A204.1 (cell line): ENCODE measurements around the gene NBAS.
A peak's percentile ranks its signal among the peaks of the same experiment; 100 is the strongest.

Source experiments
- FAIRE-seq: peaks from 2 replicates; lab custom pipeline; 2012; peaks lifted over from hg19 to GRCh38; lab: Jason Lieb, UNC

NBAS gene

DNA sequence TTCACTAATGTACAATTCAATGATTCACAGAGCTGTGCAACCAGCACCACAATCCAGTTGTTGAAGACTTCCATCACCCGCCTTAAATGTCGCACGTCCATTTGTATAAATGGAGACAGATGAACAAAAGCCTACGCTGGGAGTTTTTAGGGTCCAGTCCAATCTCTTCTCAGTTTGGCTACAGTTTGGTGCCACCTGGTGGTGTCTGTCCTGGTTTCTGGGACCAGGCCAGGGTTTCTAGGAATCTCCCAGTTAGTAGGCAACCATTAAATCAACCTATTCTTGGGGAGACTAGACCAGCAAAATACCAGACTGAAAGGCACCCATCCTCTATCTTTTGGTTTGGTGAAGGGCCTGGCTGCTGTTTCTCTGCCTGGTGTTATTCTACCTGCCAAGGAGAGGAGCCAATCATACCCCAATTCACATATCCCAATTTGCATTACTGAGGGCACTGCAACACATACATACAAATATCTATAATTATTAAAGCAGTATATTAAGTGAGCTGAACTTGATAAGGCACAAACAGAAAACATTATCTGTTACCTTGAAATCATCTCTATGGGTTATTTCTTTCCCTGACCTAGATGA lies 27.3 kb upstream of the NBAS start:
- no peak for FAIRE-seq

DNA sequence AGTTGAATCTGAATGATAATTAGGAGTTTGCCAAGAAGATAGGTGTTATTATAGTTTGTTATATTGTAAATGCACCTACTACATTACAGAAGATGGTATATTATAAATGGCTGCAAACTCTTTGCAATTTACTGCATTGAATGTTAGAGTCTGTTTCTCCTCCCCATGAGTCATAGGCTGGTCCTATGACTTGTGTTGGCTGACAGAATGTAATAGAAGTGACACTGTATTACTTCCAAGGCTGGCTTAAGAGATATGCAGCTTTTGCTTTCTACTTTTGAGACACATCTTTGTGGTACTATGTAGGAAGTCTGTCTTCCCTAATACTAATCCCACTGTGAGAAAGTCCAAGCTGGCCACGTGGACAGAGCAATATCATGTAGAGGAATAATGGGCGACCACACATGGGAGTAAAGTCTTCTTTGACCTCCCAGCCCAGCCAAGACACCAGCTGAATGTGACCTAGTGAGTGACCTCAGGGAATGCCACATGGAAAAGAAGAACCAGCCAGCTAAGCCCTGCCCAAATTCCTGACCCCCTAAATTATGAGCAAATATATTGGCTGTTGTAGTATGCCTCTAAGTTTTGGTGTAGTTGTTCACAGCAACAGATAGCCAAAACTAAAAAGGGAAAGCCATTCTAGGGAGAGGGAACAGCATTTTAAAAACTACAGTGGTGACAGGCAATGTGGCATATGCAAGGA lies 23.8 kb upstream of the NBAS start:
- FAIRE-seq = no peak

DNA sequence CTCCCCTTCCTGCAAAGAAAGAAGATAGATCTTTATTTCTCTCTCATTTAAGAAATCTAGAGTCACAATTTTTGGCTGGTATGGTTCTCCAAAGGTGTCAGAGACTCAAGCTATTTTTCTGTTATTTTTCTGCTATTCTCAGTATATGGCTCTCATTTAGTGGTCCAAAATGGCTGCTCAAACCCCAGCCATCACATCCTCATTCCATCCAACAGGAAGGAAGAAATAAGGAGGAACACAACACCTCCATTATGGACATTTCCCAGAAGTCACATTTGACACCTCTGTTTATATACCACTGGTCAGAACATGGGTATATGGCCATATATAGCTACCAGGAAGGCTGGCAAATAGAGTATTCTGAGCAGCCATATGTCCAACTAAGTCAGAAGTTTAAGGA lies 23.2 kb upstream of the NBAS start:
- no peak for FAIRE-seq

DNA sequence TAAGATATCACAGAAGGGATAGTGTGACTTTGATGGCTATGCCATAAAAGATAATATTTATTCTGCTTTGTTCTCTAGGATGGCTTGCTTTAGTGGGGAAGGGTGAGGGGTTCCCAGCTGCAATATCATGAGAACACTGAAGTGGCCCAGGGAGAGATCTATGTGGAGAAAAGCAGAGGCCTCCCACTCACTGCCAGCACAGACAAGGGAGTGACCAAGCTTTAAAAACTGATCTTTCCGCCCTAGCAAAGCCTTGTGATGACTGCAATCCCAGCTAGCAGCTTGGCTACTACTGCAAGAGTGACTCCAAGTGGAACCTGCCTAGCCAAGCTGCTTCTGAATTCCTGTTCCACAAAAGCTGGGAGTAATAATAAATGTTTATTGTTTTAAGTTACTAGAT lies 22.7 kb upstream of the NBAS start:
- no peak for FAIRE-seq

DNA sequence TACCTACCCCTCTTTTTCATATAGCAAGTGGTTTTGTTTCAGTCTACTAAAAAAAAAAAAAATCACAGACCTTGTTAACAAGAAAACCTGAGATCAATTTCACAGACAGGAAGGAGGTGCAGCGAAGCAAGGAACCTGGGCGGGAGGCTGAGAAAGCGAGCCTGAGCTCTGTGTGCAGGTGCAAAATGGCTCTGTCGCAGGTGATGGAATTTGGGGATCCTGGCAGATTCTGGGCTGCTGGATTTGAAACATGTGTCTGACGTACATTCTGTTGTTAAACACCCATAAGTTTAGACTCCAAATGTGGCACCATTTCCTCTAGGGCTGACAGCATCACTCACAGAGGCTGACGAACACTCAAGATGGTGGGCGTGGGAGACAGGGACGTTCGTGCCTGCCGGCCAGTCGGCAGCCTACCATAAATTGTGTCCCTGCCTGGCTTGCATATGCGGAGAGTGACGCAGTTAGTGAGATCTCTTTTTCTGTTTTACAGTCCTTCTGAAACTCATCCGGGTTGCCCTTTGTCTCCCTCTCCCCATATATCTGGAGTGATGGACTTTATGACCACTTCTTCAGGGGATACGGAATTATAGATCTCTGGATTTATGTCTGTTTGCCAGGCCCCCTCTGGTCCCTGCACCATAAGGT lies 21.7 kb upstream of the NBAS start:
- FAIRE-seq = no peak

DNA sequence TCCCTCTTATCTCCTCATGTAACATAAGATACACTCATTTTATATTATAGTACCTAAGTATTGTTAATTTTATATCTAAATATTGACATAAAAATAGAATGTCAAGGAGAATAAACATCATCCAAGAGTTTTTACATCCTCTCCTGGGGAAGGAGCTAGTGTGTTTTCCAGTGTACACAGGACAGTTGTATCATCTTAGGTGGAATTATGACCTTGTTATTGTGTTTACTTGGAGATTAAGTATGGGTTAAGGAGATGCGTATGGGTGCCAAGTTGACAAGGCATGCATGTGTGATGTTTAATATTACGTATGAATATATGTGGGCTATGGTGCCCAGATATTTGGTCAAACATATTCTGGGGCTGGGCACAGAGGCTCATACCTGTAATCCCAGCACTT lies 19.3 kb upstream of the NBAS start:
- FAIRE-seq = no peak

DNA sequence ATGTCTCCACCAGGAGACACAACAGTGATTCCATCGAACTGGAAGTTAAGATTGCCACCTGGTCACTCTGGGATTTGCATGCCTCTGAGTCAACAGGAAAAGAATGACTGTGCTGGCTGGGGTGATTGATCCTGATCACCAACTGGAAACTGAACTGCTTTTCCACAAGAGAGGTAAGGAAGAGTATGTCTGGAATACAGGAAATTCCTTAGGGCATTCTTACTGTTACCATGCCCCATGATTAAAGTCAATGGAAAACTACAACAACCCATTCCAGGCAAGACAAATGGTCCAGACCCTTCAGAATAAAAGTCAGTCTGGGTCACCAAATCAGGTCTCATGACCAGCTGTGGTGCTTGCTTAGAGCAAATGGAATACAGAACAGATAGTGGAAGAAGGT lies 18.5 kb upstream of the NBAS start:
- no peak for FAIRE-seq

DNA sequence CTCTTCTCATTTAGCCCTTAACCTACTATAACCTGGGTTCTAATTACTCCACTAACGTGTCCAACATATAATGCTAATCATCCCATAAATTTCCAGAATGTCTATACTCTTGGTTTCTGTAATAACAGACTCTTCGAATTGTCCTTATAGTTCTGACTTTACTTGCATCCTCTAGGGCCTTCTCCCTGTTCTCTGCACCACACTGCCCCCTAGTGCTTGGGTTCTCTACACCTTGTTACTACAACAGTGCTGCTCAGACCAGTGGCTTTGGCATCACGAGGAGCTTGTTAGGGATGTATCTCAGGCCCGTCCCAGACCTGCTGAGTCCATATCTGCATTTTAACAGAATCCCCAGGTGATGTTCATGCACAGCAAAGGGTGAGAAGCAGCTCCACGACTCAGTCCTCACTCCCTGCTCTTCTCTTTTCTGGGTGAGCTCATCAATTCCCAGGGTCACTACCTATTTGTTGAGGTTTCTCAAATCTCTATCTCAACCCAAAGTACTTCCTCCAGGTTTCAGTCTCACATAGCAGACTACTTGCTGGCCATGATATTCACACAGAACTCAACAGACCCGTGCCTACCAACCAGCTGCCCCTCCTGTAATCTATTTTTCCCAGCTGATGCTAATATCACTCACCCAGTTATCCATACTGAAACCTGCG lies 16.1 kb upstream of the NBAS start:
- FAIRE-seq = peak; percentile 65

DNA sequence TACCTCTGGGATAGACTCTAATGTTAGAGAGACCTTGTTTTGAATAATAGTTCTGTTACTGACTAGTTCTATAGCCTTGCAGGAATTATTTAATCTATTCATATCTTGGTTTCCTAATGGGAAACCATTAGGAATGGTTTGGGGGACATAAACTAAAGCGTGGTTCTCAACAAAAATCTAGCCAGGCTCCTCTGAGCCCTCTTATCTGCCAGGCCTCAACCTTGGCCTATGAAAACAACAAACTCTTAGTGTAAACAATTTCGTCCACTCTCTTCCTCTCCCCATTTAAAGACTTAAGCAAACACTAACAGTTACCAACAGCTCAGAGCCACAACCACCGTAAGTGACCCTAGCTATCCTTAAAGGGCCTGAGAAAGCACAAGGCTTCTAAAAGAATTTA lies 10.6 kb upstream of the NBAS start:
- no peak for FAIRE-seq

DNA sequence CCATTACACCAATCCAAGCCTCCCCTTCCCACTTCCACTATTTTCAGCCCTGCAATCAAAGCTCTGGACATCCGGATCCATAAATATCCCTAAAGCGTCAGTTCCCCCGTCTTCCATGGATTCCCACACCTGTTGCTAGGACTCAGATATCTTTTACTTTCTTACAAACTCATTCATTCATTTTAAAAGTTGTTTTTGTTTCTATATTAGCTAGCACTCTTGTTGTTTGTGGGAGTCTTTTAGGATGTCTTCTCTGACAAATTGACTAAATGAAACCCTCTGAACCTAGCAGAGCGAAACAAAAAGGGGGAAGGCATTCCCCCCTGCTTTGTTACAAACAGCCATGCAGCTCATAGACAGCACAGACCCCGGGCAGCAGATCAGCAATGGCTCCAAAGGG lies 9.0 kb upstream of the NBAS start:
- no peak for FAIRE-seq

DNA sequence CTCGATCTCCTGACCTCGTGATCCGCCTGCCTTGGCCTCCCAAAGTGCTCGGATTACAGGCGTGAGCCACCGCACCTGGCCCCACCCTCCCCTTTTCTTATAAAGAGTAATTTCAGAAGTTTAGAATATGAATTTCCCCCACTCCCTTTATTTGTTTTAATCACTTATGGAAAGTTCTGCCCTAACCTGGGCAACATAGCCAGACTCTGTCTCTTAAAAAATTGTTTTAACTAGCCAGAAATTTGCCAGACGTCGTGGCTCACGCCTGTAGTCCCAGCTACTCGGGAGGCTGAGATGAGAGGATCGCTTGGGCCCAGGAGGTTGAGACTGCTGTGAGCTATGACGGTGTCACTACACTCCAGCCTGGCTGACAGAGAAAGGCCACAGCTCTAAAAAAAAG lies 7.7 kb upstream of the NBAS start:
- FAIRE-seq = no peak

DNA sequence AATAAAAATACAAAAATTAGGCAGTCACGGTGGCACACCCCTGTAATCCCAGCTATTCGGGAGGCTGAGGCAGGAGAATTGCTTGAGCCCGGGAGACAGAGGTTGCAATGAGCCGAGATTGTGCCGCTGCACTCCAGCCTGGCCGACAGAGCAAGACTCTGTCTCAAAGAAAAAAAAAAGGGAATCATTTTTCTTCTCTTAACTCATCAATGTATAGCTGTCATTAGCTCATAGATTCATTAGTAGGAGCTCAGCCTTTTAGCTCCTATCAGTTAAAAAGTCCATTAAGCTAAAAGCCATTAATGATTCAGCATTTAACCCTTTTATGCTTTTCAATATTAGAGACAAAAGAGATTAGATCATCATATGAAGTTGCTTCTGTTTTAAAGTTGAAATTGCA lies 5.8 kb upstream of the NBAS start:
- no peak for FAIRE-seq

DNA sequence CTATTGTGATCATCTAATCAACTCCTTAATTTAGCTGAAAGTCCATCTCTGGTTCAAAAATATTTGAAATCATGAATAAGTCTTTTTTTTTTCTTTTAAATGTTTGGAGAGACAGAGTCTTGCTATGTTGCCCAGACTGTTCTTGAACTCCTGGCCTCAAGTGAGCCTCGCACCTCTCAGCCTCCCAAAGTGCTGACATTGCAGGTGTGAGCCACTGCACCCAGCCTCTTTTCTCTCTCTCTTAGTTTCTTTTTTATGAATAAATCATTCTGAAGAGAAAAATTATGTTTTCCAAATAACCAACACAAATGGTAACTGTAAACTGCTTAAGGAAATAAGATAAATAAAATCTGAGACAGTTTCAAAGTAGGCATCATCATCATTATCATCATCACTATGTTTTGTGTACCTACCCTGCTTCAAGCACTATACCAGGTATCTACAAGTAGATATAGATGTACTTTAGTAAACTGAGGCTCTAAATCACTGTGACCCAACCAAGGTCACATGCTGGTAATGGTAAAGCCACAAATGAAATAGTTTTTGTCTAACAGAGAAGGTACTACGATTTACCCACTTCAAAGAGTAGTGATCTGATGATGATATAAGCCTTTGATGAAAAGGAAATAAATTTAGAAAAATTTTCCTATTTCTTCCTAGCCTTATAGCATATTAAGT lies 5.0 kb upstream of the NBAS start:
- no peak for FAIRE-seq

DNA sequence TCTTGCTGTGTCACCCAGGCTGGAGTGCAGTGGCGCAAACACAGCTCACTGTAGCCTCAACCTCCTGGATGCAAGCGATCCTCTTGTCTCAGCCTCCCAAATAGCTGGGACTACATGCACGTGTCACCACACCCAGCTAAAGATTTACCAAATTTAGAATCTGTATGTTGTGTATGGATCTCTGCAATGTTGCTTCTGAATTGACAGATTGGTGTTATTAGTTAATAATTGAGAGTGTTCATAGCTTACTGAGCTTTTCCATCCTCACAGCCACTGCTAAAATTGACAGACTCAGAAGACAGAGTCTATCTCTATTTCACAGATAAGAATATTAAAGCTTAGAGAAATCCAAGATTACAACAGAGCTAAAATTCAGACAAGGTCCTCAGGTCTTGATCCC lies 4.3 kb upstream of the NBAS start:
- no peak for FAIRE-seq

DNA sequence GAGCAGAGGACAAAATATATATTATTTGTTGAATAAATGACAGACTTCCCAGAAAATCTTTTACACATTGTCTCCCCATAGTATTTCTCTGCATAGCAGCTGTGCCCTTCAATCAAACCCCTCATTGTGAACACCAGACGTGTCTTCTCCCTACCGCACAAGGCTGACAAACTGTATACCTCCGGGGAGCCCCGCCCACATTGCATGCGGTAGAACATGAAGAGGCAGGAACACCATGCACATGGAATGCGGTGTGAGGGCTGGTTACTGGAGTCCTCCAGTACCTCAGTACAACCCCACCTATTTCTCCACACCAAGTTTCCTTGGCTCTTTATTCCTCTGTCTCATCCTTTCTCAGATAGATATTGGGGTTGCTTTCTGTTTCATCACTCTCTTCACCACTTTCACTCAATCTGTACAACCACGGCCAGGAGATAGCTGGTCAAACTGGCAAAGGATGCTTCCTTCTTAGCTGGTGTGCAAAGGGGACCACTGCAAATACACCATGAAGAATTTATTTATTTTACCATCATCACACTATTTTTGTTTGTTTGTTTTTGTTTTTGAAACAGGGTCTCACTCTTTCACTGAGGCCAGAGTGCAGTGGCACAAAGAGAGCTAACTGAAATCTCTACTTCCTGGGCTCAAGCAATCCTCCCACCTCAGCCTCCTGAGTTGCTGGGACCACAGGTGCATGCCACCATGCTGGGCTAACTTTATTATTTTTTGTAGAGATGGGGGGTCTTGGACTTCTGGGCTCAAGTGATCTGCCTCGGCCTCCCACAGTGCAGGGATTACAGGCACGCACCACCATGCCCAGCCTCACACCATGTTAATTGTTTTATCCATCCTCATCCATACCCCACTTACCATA lies 2.3 kb upstream of the NBAS start:
- FAIRE-seq = no peak

DNA sequence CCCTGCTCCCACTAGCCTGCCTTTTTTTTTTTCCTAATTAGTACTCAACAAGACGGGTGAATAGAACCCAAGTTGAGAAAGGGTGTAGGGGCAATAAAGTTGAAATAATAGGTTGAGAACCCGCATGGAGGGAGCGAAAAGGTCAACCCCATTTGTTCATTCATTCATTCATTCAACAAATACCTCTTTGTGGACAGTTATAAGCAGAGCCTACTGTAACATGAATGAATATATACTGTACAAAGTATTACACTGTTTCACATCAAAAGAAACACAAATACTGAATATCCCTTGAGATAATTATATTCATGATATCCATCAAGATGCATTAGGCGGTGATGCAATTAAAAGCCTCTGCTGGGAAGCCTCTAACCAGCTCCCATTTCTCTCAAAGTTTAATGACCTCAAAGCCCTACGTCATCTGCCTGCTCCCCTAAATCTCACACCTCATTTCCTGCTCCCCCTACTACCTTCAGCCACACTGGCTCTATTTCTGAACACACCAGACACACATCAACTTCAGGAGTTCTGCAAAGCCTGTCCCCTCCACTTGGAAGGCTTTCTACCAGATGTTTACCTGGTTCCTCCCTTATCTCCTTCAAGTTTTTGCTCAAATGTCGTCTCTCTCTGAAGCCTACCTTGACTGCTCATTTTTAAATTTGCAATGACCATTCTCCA lies 1.4 kb upstream of the NBAS start:
- FAIRE-seq = no peak

DNA sequence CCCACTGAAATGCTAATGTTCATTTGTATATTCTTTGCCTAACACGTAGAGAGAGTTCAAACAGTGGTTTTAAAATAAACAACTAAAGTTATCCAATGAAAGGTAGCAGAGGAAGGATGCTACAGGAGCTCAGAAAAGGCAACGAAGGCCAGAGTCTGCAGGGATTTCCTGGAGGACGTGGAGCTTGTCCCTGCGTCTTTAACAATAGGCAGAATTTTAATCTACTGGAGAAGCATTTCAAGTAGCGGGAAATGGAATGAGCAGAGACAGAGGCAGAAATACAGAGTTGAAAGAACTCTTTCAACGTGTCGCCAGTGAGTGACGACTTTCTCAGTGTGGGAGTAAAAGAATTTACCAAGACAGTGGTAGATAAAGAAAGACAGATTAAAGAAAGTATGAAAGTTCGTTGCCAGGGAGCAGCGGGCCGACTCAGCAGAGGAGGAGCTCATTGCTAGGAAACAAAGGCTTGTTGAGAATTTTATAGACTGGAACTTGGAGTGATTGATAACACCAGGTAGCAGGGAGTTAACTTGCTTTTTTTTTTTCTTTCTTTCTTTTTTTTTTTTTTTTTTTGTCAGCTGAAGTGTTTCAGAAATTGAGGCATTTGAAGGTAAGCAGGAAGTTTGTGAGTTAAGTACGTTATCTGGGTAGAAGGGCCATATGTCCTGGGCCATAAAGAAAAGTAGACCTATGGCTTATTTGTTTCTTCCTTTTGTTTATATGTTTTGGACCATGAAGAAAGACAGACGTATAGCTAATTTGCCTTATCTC lies 625 bp upstream of the NBAS start:
- FAIRE-seq = no peak

DNA sequence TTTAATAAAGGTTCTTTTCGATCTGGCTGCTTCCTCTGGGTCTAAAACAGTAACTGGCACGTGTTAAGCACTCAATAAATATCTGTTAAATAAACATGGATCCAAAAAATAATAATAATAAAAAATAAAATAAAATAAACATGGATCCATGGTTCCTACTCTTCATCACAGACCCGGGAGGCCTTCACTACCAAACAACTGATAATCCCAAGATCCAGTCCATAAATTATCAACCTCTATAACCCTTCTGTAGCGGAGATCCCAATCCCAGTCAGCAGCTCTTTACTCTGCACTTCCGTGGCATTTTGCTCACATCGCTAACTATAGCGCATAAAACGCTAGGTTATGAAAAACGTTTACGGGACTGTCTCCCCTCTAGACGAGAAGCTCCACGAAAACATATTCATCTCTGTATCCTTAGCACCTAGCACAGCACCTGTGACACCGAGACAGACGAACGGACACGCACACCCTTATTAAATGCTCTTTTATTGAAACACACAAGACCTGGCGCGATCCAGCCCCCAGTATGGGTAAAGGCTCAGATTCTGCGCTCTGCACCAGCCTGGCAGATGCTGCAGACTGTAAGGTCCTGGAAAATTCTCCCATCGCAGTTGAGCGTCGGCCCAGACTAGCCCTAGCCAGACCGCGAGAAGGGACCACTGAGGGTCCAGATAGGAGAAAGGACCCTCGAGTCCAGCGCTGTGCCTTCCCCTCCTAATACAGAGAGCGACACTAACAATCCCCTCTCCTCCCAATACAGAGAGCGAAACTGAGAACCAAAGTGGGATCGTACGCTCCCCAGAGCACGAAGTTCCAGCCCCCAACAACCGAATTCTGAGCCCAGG lies 770 bp downstream of the NBAS start:
- FAIRE-seq = no peak

DNA sequence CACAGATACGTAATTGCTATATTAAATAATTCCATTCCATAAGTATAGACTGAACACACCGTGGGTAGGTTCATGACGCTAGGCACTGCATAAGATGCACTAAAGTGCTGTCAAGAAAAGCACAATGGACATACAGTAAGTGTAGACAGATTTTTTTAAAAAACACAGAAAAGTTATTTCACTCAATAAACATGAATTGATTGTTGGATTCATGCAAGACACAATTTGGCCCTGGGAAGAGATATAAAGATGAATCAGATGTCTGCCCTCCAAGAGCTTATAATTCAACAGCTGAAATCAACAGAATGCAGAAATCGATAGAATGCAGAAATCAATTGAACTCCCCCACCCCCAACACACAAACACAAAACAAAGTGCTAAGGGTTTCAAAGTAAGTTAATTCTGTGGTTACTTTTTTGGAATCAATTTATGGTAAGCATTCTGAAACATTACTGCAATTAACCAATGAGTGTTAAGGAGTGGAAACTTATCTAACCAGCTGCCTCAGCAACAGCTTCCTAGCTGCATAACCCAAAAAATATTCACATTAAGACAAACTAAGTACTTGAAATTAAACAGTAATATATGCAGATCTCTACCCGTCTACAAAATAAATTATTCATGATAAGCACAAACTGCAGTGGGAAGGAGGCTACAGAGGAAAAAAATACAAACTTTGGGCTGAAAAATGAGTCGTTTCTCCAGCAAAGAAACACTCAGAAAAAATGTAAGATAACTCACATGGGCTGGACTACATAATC lies 1.6 kb downstream of the NBAS start:
- FAIRE-seq = no peak
